Measurements from ENCODE around the gene C1QTNF5.
A peak's percentile ranks its signal among the peaks of the same experiment; 100 is the strongest.

Gene C1QTNF5

DNA sequence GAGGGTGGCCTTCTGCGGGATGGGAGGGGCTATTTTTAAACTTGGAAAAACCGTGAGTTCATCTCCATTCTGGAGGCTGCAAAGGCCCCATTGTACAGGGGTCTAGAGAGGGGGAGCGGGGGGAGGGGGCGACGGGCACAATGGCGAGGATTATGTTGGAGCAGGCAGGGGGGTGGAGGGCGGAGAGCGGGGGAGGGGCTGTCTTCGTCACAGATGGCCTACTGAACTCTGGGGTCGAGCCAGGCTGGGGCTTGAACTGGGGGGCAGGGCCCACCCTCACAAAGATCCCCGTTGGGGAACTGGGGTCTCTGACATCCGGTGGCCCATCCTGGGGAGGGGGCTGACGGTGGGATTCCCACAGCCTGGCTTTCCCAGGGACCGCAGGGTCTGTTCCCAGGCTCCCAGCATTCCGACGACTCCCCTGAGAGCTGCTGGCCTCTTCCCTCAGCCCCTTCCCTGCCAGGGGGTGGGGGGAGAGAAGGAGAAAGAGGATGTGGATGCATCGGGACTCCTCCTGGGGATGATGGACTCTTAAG lies 20.4 kb downstream of the C1QTNF5 start:
- Histone ChIP-seq H3K4me3 (peak overlapping the region; percentile 51 to 78 (median 60)), H3K27ac (peak overlapping the region; percentile 57 to 89 (median 84); a peak in 21 of 22 replicates), H3K9ac (peak overlapping the region; percentile 77 to 90 (median 82)), H3K4me1 (peaks cover 69 to 94% (median 91%) of the 10 kb centered on the region in 10 experiments), H3K27me3 (peaks cover 0 to 27% (median 0%) of the 10 kb centered on the region in 11 experiments; a peak in 8 of 22 replicates), H3K9me3 (replicated peaks in 1 of 11) (no peaks in the 10 kb centered on the region), H4K20me1 (peaks cover 0 to 15% (median 0%) of the 10 kb centered on the region in 11 experiments; a peak in 6 of 22 replicates), H3K36me3 (no peaks in the 10 kb centered on the region), H3K4me2 (peak overlapping the region; percentile 95 to 100 (median 99))
- no peak for TF ChIP-seq Cebpa-rat (IDR thresholded peaks at IDR 0.05)

DNA sequence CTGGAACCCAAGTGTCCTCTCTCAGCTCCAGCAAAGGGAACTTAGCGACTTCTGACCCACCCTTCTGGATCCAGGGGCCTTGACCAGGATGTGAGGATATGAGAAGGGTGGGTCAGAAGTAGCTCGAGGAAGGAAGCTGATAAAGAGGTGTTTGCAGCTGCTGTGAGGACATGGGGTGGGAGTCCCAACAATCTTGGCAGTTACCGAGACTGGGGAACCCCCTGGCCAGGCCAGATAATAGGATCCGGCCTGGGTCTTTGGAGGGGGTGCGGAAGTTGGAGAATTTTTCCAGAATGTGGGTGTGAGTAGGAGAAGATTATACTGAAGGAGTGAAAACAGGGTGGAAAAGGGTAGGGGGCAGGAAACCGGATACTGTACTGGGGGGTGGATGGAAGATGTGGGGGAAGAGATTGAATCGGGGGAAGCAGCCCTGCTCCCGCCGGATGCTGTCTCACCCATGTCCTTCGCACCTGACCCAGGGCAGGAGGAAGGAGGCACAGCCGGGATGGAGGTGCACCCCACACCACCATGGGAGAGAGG lies 20.9 kb downstream of the C1QTNF5 start:
- H4K20me1 ChIP-seq, result peaks cover 0 to 21% (median 0%) of the 10 kb centered on the region in 11 experiments; a peak in 8 of 22 replicates
- peaks cover 0 to 3% (median under 1%) of the 10 kb centered on the region in 11 experiments; a peak in 8 of 22 replicates for H3K36me3 ChIP-seq
- H3K27me3 ChIP-seq, result peaks cover 0 to 30% (median 0%) of the 10 kb centered on the region in 11 experiments; a peak in 8 of 22 replicates
- peak overlapping the region in 10 of 11 experiments; percentile 63 to 87 (median 79); a peak in 19 of 22 replicates for H3K27ac ChIP-seq
- peaks cover 71 to 96% (median 93%) of the 10 kb centered on the region in 10 experiments for H3K4me1 ChIP-seq
- H3K9me3 ChIP-seq (replicated peaks in 1 of 11), result no peaks in the 10 kb centered on the region
- peak overlapping the region; percentile 95 to 100 (median 99) for H3K4me2 ChIP-seq
- H3K4me3 ChIP-seq, result peak overlapping the region in 6 of 10 experiments; percentile 13 to 85 (median 73); a peak in 9 of 20 replicates
- peak overlapping the region in 10 of 11 experiments; percentile 24 to 90 (median 78); a peak in 16 of 22 replicates for H3K9ac ChIP-seq
- no peak for TF ChIP-seq Cebpa-rat (IDR thresholded peaks at IDR 0.05)

DNA sequence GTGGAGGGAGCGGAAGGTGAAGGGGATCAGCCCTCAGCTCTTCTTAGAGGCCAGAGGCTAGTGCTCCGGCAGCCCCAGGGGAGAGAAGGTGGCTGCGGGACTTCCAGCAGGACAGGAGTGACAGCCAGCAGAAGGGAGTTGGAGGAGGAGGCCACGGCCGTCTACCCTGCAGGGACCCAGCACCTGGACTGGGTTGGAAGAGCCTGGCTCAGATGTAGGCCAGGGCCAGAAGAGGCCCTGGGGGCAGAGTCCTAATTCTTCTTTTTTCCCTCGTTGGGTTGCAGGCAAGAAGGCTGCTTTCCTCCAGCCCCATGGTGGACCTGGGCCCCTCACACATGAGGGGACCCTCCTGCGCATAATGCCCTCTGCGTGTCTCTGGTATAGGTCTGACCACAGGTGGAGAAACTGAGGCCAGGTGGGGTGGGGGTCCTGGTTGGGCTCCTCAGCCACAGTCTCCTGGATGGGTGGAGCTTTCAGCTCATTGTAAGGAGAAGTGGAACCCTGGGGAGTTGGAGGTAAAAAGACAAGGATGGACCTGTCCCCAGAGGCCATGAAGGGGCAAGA lies 21.5 kb downstream of the C1QTNF5 start:
- H3K4me1 ChIP-seq, result peaks cover 71 to 96% (median 92%) of the 10 kb centered on the region in 10 experiments
- peaks cover 0 to 30% (median 0%) of the 10 kb centered on the region in 11 experiments; a peak in 8 of 22 replicates for H3K27me3 ChIP-seq
- H3K27ac ChIP-seq, result peak overlapping the region in 10 of 11 experiments; percentile 63 to 87 (median 79); a peak in 20 of 22 replicates
- H3K4me2 ChIP-seq, result peak overlapping the region; percentile 95 to 100 (median 99)
- H4K20me1 ChIP-seq, result peaks cover 0 to 26% (median 0%) of the 10 kb centered on the region in 11 experiments; a peak in 8 of 22 replicates
- H3K4me3 ChIP-seq, result peak overlapping the region in 8 of 10 experiments; percentile 13 to 85 (median 58); a peak in 15 of 20 replicates
- H3K9me3 ChIP-seq (replicated peaks in 1 of 11), result no peaks in the 10 kb centered on the region
- H3K9ac ChIP-seq, result peak overlapping the region; percentile 24 to 90 (median 77); a peak in 20 of 22 replicates
- peaks cover 0 to 8% (median 6%) of the 10 kb centered on the region in 11 experiments; a peak in 13 of 22 replicates for H3K36me3 ChIP-seq
- no peak for TF ChIP-seq Cebpa-rat (IDR thresholded peaks at IDR 0.05)

DNA sequence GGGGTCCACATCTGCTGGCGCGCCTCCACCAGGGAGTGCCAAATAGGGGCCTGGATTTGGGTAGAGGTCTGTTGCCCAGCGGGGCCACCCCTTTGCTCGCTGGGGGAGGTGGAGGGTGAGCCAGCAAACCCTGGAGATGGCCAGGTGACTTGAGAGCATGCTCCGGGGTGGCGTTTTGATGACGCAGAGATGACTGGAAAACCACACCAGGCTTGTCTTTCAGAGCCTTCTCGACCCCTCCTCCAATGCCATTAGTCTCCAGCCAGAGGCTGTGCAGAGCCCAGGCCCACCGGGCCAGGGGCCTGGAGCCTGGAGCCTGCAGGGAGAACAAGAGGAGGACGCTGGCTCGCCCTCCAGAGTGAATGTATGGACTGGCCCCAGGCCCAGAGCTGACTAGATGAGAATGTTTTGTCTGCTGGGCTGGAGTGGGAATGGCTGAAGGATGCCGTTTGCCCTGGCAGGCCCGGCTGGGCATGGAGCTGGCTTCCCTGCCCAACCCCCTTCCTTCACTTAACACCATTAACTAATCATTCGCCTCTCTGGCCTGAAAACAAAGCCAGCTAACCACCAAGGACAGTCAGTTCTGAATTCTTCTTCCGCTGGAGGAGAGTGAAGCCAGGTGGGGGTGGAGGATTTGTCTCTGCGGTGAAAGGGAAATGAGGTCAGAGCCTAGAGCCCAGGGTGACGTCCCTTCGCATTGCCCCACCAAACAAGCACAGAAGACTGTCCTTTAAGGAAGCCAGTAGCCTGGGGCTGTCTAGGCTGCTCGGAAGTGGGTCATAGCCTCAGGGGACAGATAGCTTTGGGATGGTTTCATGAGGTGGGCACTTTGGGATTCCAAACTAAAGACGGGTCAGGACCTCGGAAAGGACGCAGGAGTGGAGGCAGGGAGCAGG lies 22.2 kb downstream of the C1QTNF5 start:
- peak overlapping the region; percentile 95 to 100 (median 99) for H3K4me2 ChIP-seq
- H3K4me3 ChIP-seq, result peak overlapping the region in 8 of 10 experiments; percentile 34 to 85 (median 73); a peak in 15 of 20 replicates
- H3K9ac ChIP-seq, result peak overlapping the region; percentile 24 to 90 (median 77); a peak in 20 of 22 replicates

DNA sequence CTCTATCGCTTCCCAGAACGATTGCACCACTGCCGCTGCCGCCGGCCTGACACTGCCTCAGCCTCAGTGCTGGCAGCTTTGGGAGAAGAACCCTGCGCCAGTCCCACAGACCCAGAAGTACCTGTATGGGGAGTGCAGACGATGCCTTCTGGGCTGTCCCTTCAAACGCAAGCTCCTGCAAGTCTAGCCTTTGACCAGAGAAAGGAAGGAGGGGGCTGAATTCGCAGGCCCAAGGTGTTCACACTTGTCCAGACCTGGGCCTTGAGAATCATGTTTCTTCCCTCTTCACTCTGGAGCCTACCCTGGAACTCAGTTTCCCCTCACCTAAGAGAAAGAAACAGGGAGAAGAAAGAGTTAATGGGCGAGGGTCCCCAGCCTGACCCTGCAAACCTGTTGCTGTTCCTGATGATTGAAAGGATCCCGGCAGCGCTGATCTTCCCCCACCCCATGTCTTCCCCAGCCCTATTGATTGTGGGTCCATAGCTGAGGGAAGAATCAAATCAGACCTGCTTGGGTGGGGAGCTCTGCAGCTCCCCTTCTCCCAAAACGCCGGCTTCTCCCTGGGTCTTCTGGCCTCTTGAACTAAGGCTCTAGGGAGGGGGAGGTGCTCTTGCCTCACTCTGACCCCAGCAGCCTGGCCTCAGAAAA lies 23.0 kb downstream of the C1QTNF5 start:
- Histone ChIP-seq H3K4me3 (peak overlapping the region; percentile 49 to 85 (median 76)), H3K36me3 (peaks cover 0 to 23% (median 21%) of the 10 kb centered on the region in 11 experiments; a peak in 15 of 22 replicates), H3K9me3 (replicated peaks in 1 of 11) (no peaks in the 10 kb centered on the region), H3K4me2 (peak overlapping the region; percentile 95 to 100 (median 99)), H4K20me1 (peaks cover 0 to 36% (median 2%) of the 10 kb centered on the region in 11 experiments; a peak in 8 of 22 replicates), H3K27me3 (peaks cover 0 to 30% (median 0%) of the 10 kb centered on the region in 11 experiments; a peak in 8 of 22 replicates), H3K27ac (peak overlapping the region in 9 of 11 experiments; percentile 76 to 87 (median 80); a peak in 17 of 22 replicates), H3K4me1 (peaks cover 67 to 81% (median 78%) of the 10 kb centered on the region in 10 experiments), H3K9ac (peak overlapping the region in 10 of 11 experiments; percentile 43 to 90 (median 78); a peak in 18 of 22 replicates)
- TF ChIP-seq Cebpa-rat (IDR thresholded peaks at IDR 0.05), result peak in 2 of 11 experiments; percentile 22 to 54; a peak in 3 of 22 replicates

More for the DNA sequence above, 22.2 kb downstream of the C1QTNF5 start:
- Histone ChIP-seq H3K9me3 (replicated peaks in 1 of 11) (no peaks in the 10 kb centered on the region), H3K4me1 (peaks cover 68 to 89% (median 86%) of the 10 kb centered on the region in 10 experiments), H4K20me1 (peaks cover 0 to 32% (median 0%) of the 10 kb centered on the region in 11 experiments; a peak in 8 of 22 replicates), H3K36me3 (peaks cover 0 to 15% (median 13%) of the 10 kb centered on the region in 11 experiments; a peak in 13 of 22 replicates), H3K27ac (peak overlapping the region in 10 of 11 experiments; percentile 63 to 87 (median 79); a peak in 20 of 22 replicates), H3K27me3 (peaks cover 0 to 30% (median 0%) of the 10 kb centered on the region in 11 experiments; a peak in 8 of 22 replicates)
- no peak for TF ChIP-seq Cebpa-rat (IDR thresholded peaks at IDR 0.05)

DNA sequence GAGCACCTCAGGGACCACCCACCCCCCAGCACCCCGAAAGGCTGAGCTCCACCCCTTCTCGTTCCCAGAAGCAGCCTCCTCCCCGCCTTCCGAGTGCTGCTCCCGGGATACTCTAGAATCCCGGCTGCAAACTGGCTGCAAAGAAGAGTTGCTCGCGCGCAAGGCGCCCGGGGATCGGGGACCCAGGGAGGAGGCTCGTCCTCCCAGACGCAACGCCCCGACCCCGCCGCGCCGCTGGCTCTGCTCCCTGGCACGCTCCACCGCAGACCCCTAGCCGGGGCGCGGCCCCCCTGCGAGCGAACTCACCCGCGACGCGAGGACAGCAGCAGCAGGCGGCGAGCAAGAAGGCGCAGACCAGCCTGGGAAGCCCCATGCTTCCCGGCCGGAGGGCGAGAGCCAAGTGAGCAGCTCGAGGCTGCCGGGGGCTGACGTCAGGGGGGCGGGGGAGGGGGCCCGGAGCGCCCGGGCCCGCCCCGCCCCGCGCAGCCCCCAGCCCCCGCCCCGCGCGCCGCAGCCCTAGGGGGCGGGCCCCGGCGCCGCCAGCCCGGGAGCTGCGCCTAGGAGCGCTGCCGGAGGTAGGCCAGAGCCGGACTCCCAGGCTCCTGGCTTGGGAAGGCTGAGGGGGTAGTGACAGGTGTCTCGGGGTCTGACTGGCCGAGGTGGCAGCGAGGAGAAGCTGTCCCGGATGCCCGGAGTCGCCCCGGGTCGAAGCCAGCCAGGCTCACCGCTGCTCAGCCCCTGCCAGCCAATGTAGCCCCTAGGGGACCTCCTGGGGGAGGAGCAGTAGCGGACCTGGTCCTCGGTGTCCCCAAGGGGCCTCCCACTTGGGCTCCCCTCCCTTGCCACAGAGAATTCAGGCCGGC lies 23.7 kb downstream of the C1QTNF5 start, which contains the start of gene MCAM:
Gene MCAM, minus strand, starts transcription at position 402 of the 863 bp plus-strand sequence. Its CDS starts 29 bp downstream, at position 373.
- Histone ChIP-seq H3K4me2 (peak within 1 kb of the TSS; percentile 95 to 100 (median 99)), H3K27ac (peak within 1 kb of the TSS in 9 of 11 experiments; percentile 76 to 87 (median 80); a peak in 17 of 22 replicates), H3K4me1 (peaks cover 59 to 74% (median 71%) of the 10 kb centered on the region in 10 experiments)

More for the DNA sequence above, 23.7 kb downstream of the C1QTNF5 start, which contains the start of gene MCAM:
- Histone ChIP-seq H3K9ac (peak within 1 kb of the TSS; percentile 11 to 90 (median 77); a peak in 21 of 22 replicates), H3K4me3 (peak within 1 kb of the TSS; percentile 49 to 85 (median 76)), H3K27me3 (peaks cover 0 to 30% (median 0%) of the 10 kb centered on the region in 11 experiments; a peak in 8 of 22 replicates), H3K36me3 (peaks cover 0 to 31% (median 28%) of the 10 kb centered on the region in 11 experiments; a peak in 16 of 22 replicates), H3K9me3 (replicated peaks in 1 of 11) (no peaks in the 10 kb centered on the region), H4K20me1 (peaks cover 0 to 43% (median 2%) of the 10 kb centered on the region in 11 experiments; a peak in 9 of 22 replicates)
- TF ChIP-seq Cebpa-rat (IDR thresholded peaks at IDR 0.05), result no peak

All from BLaER1 treated with 17β-estradiol and CSF1 and Interleukin-3, amounts not matched to agents 10 nM and 100 nM (cell line).